ENCODE results near the gene RHBDF2.
A peak's percentile ranks its signal among the peaks of the same experiment; 100 is the strongest.

GRCh38 chr17:76538281-76538931, 37.2 kb upstream of the RHBDF2 start:
- TF ChIP-seq CTCF (IDR thresholded peaks at IDR 0.05; ENCODE audit: poor library complexity), result no peak
- TF ChIP-seq EZH2 (IDR thresholded peaks at IDR 0.05; ENCODE audit: borderline replicate concordance), result peak; percentile 71
- no peak for TF ChIP-seq EZH2phosphoT487 (IDR thresholded peaks at IDR 0.05; ENCODE audit: low read depth, severe bottlenecking, unreplicated experiment)
